Measurements from ENCODE around the gene SEC61A1.

The SEC61A1 gene

GRCh38 chr3:128078322-128078721 is 26.1 kb downstream of the SEC61A1 start:
- no peak for DNase-seq

- no peak for DNase-seq
Measured at GRCh38 chr3:128078875-128079274, 26.6 kb downstream of the SEC61A1 start.

DNA sequence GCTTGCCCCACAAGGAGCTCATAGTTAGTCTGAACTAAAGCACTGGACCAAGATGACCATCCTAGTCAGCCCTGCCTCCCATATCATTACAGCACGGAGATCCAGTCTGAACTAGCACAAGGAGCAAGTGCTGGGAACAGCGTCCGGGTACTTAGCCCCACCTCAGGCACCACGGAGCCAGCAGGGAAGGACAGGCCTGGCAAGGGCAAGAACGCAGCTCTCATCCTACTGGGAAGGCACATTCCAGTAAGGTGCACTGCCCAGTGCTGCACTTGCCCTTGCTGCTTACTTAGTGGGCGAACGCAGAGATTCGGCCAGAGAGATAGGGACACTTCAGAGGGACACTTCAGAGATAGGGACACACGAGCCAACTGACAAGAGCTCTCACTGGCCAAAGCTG is 27.6 kb downstream of the SEC61A1 start:
- no peak for DNase-seq

DNA sequence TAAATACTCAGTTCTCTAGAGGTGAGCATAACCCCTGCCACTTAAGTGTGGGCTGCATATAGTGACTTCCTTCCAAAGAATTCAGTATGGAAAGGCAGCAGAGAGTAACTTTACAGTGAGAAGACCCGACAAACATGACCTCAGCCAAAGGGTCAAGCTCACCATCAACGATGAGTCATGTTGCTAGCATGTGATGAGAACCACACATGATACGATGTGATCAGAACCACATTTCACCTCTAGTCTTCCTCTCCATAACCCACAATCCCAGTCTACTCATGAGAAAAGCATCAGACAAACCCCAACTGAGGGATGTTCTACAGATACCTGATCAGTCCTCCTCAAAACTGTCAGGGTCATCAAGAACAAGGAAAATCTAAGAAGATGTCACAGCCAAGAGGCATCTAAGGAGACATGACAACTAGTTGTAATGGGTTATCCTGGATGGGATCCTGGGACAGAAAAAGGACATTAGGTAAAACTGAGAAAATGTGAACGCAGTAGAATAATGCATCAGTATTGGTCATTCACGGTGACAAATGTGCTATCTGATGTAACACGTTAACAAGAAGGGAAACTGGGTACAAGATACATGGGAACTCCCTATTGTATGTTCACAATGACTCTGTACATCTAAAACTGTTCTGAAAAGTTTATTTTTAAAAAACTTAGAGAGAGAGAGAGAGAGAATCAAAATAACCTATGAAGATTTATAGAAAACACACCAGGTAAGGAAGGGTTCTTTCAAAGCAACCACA is 28.3 kb downstream of the SEC61A1 start:
- DNase-seq: no peak

DNA sequence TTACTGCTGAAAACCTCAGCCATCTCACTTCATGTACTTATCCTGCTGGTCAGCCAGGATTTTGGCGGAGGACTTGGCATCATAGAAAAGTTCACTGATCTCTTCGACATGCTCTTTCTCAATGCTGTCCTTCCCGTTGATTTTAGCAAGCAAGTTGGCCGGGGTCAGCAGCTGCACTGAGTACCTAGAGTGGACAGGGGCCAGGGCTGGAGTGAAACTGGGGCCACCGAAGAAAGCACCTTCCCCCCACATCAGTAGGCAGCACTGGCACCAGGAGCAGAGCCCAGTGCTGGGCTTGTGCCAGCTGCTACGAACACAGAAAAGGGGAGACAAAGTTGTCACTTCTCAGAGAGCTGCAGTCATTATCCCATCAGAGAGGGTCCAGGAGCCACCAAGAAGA is 29.0 kb downstream of the SEC61A1 start:
- DNase-seq: no peak

GRCh38 chr3:128081846-128082245 is 29.6 kb downstream of the SEC61A1 start:
- no peak for DNase-seq

DNA sequence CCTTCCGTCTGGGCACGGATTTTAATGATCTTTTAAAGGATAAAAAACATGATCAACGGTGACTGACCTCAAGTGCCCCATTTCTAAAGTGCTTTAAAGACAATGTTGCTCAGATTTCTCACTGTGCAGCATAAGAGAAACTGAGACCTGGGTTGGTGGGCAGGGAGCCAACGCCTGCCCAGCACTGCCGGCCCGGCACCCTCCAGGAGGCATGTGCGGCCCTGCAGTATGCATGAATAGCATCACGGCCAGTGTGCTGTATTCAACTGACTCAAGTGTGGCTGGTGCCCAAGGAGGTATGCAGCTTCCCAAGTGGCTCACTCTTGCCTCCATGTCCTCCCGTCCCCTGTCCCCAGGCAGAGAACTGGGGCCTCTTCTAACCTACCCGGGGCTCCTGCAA is 30.3 kb downstream of the SEC61A1 start:
- no peak for DNase-seq

GRCh38 chr3:128083396-128083795 is 31.2 kb downstream of the SEC61A1 start:
- no peak for DNase-seq

DNA sequence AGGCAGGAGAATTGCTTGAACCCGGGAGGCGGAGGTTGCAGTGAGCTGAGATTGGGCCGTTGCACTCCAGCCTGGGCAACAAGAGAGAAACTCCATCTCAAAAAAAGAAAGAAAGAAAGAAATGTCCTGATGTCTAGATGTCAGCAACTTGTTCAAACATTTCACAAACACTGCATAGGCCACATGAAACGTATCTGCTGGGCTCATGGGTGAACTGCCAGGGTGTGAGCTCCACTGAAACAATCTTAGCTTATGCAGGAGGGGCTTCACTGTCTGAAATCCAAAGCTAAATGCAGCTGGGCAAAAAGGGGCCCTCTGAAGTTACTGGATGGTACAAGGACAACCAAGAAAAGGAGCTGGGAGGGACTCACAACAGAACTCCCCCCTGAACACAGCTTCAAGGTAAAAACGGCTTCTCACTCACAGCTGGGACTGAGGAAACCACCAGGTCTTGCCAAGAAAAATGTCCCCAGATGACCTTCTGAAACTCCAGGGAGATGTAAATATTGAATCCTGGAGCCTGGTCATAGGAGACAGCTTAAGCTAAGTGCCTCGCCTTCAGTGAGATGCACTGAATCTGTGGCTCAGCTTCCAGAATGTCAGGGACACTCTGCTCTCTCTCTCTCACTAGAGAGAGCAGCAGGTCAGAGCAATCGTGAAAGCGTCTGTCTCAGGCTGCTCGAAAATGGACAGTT is 31.9 kb downstream of the SEC61A1 start:
- no peak for DNase-seq

DNA sequence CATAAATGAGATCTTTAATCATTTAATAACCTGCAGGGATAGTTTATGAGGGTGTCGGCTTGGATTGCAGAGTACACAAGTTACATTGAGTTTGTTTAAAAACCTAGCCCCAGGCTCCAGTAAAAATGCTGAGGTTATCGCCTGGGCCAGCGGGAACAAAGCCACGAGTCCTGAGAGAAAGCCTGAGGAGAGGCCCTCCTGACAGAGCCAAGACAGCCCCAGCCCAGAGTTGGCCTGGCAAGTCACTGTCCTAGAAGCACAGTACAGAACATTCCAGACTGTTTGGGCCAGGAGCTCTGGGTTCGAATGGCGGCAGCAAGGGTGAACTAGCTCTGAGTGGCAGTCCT is 32.4 kb downstream of the SEC61A1 start:
- no peak for DNase-seq

DNA sequence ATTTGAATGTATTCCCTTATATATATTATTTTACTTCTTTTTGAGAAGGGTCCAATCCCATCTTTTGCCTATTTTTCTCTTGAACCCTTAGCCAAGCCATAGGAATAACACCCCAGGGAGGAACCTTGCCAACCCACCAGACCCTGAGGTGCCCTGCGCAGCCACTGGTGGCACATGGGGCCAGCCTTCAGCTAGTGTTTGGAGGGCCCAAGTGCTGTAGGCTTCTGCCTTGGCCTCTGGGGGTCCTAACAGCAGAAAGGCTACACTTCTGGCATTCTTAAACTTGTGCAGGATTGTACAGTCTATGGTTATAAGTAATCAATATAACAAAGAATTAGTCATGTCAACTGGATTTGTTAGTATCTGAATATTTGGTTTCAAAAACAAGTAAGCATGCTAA is 36.9 kb downstream of the SEC61A1 start:
- no peak for DNase-seq

DNA sequence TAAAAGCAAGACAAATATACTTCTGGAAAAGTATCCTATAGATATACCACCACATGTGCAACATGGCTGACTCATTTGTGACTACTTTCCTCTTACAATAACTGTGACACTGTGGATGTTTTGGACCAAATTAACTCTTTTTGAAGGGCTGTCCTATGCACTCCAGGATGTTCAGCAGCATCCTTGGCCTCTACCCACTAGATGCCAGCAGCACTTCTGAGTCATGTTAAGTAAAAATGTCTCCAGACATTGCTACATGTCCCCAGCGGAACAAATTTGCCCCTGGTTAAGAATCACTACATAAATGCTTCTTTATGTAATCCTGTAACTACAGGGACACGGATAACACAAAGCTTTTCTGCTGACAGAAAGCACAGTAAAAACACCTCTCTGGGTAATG is 39.3 kb downstream of the SEC61A1 start:
- no peak for DNase-seq

DNA sequence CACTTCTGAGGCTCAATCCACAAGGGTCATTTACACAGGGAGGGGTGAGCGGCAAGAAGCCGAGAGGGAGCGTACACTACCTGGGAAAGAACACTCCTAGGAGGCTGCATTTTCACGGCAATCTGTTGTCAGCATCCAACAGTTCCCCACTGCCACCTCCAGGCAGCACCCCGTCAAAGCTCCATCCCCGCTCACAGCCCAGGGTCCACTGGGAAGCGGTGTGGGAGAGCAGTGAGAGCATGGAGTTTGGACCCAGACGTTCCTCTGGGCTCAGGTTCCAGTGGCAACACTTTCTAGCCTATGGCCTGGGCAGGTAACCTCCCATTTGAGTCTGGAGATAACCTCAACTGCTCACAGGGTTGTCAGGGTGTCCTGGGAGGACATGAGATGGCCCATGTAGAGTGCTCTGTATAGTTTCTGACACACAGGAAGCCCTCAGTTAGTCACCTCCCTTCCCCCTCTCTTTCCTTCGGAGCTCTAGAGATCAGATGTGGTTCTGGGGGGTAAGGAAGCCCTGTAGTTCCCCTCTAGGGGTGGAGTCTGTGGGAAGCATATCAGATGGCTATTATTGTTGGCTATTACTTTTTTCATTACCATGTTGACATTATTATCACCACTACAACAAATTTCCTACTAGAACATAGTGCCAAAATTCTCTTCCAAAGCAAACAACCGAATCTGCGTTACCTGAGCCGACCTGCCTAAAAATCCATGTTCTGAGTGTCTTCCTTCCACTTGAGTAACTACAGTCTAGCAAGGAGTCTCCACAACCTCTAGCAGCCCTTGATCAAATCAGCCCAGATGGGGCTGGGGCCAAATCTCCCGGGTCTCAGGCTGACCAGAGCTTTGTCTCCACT is 42.3 kb downstream of the SEC61A1 start:
- DNase-seq: no peak

DNA sequence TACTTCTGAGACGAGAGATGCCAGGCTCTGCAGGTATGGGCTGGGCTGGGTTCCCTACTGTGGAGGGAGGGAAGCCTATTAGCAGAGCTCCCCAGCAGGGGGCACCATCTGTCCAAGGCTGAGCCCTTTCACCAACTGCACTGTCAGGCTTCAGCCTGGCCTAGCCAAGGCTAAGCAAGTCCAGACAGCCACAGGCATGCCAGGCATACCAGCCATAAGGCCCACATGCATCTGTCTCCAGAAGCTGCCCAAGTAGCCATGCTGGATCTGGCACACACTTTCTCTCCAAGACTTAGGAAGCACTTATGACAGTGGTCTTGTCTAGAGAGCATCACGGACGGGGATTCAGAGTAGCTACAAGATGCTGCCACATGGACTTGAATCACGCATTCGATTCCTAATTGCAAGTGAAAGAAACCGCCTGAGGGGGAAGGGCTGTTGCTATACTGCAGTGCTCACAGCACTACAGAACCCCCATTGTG is 43.0 kb downstream of the SEC61A1 start:
- DNase-seq: peak; percentile 66 to 74

DNA sequence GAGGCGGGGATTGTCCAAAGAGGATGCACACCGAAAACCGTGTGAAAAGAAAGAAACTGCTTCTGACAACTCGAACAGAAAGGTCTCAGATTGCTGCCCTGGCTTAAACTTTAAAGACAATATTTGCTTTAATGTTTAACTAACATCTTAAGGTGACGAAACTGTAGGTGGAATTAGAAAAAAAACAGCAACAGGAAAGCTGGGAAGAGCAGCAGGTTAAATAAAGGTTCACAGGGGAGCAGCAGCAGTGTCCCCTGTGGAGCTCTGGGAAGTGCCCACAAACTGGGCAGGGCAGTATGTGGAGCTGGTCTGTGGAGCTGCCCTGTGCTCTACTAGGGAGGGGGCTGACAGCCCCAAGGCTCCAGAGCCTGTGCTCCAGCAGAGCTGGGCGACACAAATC is 46.0 kb downstream of the SEC61A1 start:
- no peak for DNase-seq

- DNase-seq: no peak
Measured at GRCh38 chr3:128100161-128100560, 47.9 kb downstream of the SEC61A1 start.

GRCh38 chr3:128100638-128101037 is 48.4 kb downstream of the SEC61A1 start:
- no peak for DNase-seq

- DNase-seq: no peak
Measured at GRCh38 chr3:128103136-128103676, 51.0 kb downstream of the SEC61A1 start.

DNA sequence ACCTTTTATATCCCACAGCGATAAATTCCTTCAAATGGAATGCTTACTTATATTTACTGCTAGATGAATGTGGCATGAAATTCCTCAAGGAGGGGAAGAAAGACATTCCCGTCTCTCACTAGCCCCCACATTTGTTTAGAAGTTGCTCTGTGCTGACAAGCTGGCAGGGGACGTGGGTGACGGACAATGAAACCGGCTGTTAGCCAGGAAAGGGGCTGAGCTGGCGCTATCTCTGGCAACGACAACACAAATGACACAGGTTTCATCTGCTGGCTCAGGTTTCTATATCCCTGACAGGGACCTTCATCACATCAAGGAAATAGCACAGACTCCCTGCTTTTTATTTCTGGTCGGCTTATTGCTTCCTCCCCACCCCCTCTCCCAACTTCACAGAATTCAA is 55.6 kb downstream of the SEC61A1 start:
- no peak for DNase-seq

GRCh38 chr3:128111147-128111546 is 58.9 kb downstream of the SEC61A1 start:
- DNase-seq: no peak

DNA sequence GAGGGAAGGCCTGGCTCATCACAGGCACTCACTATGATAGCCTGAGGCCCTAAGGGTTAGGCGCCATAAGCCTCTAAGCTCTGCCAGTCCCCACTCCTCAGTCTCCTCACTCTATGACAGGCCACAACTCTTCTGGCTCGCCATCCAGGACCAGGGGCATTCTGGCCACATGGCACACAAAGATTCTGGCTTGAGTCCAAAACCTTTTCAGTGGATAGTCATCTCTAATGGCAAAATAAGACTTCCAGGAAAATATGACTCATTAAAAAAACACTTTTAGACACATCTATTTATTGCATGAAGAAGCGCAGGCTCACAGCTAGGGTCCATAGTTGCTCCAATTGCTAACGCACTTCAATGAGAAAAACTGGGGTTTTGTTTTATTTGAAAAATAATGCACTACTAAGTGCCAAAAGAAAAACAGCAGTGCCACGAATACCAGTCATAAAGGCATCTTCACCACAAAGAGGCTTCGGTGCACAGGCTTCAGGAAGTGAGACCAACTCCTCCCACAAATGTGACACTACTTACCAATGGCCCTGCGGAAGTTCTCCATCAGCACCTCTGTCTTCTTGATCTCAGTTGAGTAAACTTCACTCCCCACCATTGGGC is 60.2 kb downstream of the SEC61A1 start:
- no peak for DNase-seq

DNA sequence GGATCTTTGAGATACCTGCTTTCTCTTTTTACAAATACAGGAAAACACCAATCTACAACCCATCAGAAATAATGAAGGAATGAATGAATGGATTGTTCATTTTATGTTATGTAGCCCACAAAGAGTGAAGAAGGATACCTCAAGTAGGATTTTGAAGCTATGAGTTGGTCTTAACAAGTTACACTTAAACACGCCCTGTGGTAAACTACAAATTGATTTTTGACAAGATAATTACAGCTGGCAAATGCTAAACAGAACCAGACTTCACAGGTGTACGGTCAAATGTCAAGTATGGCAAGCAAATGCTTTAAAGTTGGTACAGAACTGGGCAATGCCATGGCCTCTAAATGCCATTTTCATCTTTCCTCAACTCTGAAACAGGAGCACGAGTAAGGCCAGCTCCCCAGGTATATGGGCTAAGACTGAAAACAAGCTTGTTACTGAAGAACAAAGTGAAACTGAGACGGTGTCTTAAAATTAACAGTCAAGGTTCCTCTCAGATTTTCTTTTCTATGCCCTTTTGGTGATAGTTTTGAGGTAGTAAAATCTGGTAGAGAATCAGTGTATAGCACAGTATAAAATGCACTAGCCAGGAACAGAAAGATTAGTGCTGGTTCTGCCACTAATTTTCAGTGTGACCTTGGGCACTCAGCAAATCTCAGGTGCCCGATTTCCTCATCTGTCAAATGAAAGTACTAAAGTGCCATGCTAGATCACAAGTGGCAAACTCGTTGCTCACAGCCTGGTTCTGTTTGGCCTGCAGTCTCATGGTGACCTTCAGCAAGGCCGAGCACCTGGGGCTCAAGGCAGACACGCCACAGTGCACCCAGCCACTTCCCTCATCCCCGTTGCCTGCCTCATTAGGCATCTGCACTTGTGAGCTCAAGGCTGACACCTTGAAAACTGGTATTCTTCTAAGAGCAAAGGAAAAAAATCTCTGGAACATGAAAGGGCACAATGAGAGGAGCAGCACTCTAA is 61.9 kb downstream of the SEC61A1 start:
- DNase-seq: no peak

Data from AML-193 (cell line).